HCT116 (cell line): ENCODE results near the gene PML. TPM values are rescaled to one million over a fixed set of nuclear protein-coding genes. Genes with fewer than 3 reads are reported as not detected.

Experiments
- ATAC-seq: fragments of 200-7000 bp; cut with Tn5 transposase; 2 replicates; pipeline ENCODE4 v1.9.1; 2020; ENCODE audit warnings: mild to moderate bottlenecking, moderate library complexity
- BruUV-seq: library from RNA; stranded (reverse); fragments of 400-500 nt; replicated peaks from 2 replicates; lab custom pipeline; 2021; lab: Mats Ljungman, UMichigan
- CTCF ChIA-PET: fragments of 300-600 bp; sonication (Branson Sonifier 250); formaldehyde crosslinking; loops from one replicate; lab custom pipeline; 2021; ENCODE audit warnings: antibody characterized with exemption; lab: Charles Lee
- POLR2A ChIA-PET: fragments of 300-600, 350-600 bp; sonication (Branson Sonifier 250); formaldehyde crosslinking; loops from one replicate; lab custom pipeline; 2021; ENCODE audit warnings: antibody characterized with exemption; lab: Charles Lee
- RAD21 ChIA-PET, 2 experiments: fragments of 300-600 bp; sonication (Branson Sonifier 250); formaldehyde crosslinking; loops; one replicate each; lab custom pipeline; 2023; ENCODE audit warnings: low total read pairs in 2 of 2; ENCODE audit not compliant: uncharacterized antibody in 2 of 2, unreplicated experiment in 2 of 2, low non-redundant PET in 1 of 2; lab: Charles Lee
- DNase-seq: peaks from one replicate; pipeline ENCODE4 v3.0.0-alpha.2; 2010; ENCODE audit warnings: low read depth, low spot score
- H2AFZ ChIP-seq: fragments of 200-600 bp; shearing (Covaris generic), sonication (generic); 2 replicates; pipeline ENCODE4 v1.6.1; 2017; ENCODE audit warnings: low read depth, mixed run types, mixed read lengths, antibody characterized with exemption, low read length; ENCODE audit not compliant: poor library complexity, severe bottlenecking
- H3K27ac ChIP-seq: 2 replicates; pipeline ENCODE4 v1.5.1; 2012; ENCODE audit warnings: low read depth, low read length
- H3K27me3 ChIP-seq: fragments of 200-600 bp; sonication (generic); 2 replicates; pipeline ENCODE4 v1.6.1; 2016; ENCODE audit warnings: mixed run types, low read length, mixed read lengths; ENCODE audit not compliant: insufficient read depth
- H3K36me3 ChIP-seq, 2 experiments: fragments of 200-500 bp in 1 of 2; fragments of 200-600 bp in 1 of 2; sonication (Bioruptor generic) in 1 of 2; sonication (generic) in 1 of 2; 2 replicates each; pipeline versions ENCODE4 v1.5.1 to v1.6.1; 2014 to 2016; ENCODE audit warnings: low read length in 2 of 2, inconsistent platforms in 1 of 2, mixed read lengths in 1 of 2, mixed run types in 1 of 2; ENCODE audit not compliant: insufficient read depth in 2 of 2, control insufficient read depth in 1 of 2
- H3K4me1 ChIP-seq, 2 experiments: fragments of 200-600 bp in 1 of 2; sonication (generic) in 1 of 2; 2 replicates each; pipeline versions ENCODE4 v1.5.1 to v1.6.1; 2012 to 2017; ENCODE audit warnings: low read length in 2 of 2, inconsistent platforms in 1 of 2, mild to moderate bottlenecking in 1 of 2, mixed read lengths in 1 of 2, mixed run types in 1 of 2, moderate library complexity in 1 of 2; ENCODE audit not compliant: insufficient read depth in 2 of 2, control insufficient read depth in 1 of 2
- H3K4me2 ChIP-seq: fragments of 200-600 bp; sonication (generic); 2 replicates; pipeline ENCODE4 v1.6.1; 2017; ENCODE audit warnings: mixed run types, low read length, mixed read lengths
- H3K4me3 ChIP-seq, 2 experiments: fragments of 200-600 bp in 1 of 2; sonication (generic) in 1 of 2; replicated peaks in 1 of 2; 2 replicates each; pipeline ENCODE4 v1.5.1; 2011 to 2016; ENCODE audit warnings: low read length in 2 of 2, control low read depth in 1 of 2, low read depth in 1 of 2, mild to moderate bottlenecking in 1 of 2, mixed read lengths in 1 of 2, mixed run types in 1 of 2
- H3K79me2 ChIP-seq: fragments of 200-600 bp; sonication (generic); 2 replicates; pipeline ENCODE4 v1.6.1; 2017; ENCODE audit warnings: mild to moderate bottlenecking, mixed run types, low read length, moderate library complexity, mixed read lengths; ENCODE audit not compliant: insufficient read depth
- H3K9ac ChIP-seq: fragments of 200-600 bp; sonication (generic); 2 replicates; pipeline ENCODE4 v1.6.1; 2016; ENCODE audit warnings: low read length, mixed read lengths
- H3K9me2 ChIP-seq: fragments of 200-600 bp; sonication (generic), shearing (Covaris generic); 2 replicates; pipeline ENCODE4 v1.6.1; 2017; ENCODE audit warnings: mixed run types, mild to moderate bottlenecking, moderate library complexity; ENCODE audit not compliant: insufficient read depth
- H3K9me3 ChIP-seq, 2 experiments: fragments of 200-500 bp in 1 of 2; fragments of 200-600 bp in 1 of 2; sonication (Bioruptor generic) in 1 of 2; sonication (generic) in 1 of 2; 2 replicates each; pipeline ENCODE4 v1.6.1; 2014 to 2017; ENCODE audit warnings: low read length in 2 of 2, mixed read lengths in 2 of 2, inconsistent platforms in 1 of 2, low read depth in 1 of 2, mild to moderate bottlenecking in 1 of 2, mixed run types in 1 of 2, moderate library complexity in 1 of 2; ENCODE audit not compliant: control insufficient read depth in 1 of 2, insufficient read depth in 1 of 2
- H4K20me1 ChIP-seq: fragments of 200-600 bp; sonication (generic), shearing (Covaris generic); 2 replicates; pipeline ENCODE4 v1.6.1; 2017; ENCODE audit warnings: mixed run types, mild to moderate bottlenecking, moderate library complexity; ENCODE audit not compliant: insufficient read depth
- CEBPB ChIP-seq: IDR thresholded peaks from 2 replicates; pipeline ENCODE4 v1.6.1; 2012; ENCODE audit warnings: low read depth
- EGR1 ChIP-seq: IDR thresholded peaks from 2 replicates; pipeline ENCODE4 v1.6.1; 2012; ENCODE audit warnings: low read depth
- EZH2 ChIP-seq: fragments of 200-600 bp; sonication (generic); IDR thresholded peaks from 2 replicates; pipeline ENCODE4 v1.6.1; 2017; ENCODE audit warnings: antibody characterized with exemption, mixed run types
- EZH2phosphoT487 ChIP-seq: fragments of 200-600 bp; IDR thresholded peaks from 2 replicates; pipeline ENCODE4 v1.6.1; 2018; ENCODE audit warnings: antibody characterized with exemption, borderline replicate concordance
- JUND ChIP-seq: IDR thresholded peaks from 2 replicates; pipeline ENCODE4 v1.6.1; 2012
- POLR2A ChIP-seq: IDR thresholded peaks from 2 replicates; pipeline ENCODE4 v1.7.0; 2011; ENCODE audit warnings: borderline replicate concordance; ENCODE audit not compliant: insufficient read depth, insufficient read length; ENCODE audit errors: extremely low read depth
- SIN3A ChIP-seq: IDR thresholded peaks from 2 replicates; pipeline ENCODE4 v1.6.1; 2012; ENCODE audit warnings: low read depth
- TCF7L2 ChIP-seq: IDR thresholded peaks from 2 replicates; pipeline ENCODE4 v1.7.0; 2011; ENCODE audit warnings: borderline replicate concordance, inconsistent platforms; ENCODE audit not compliant: insufficient read depth, insufficient read length; ENCODE audit errors: extremely low read depth
- YY1 ChIP-seq: IDR thresholded peaks from 2 replicates; pipeline ENCODE4 v1.6.1; 2011; ENCODE audit warnings: low read length, low read depth, moderate library complexity, mild to moderate bottlenecking; ENCODE audit not compliant: insufficient replicate concordance; ENCODE audit errors: extremely low read depth
- intact Hi-C: fragments of 100-400 bp; cut with micrococcal nuclease; formaldehyde crosslinking; loops from 2 replicates; pipeline ENCODE4 v1.10.0; 2022
- total RNA-seq: library from RNA; stranded (reverse); gene quantifications from one replicate; pipeline ENCODE4 v1.2.1, GENCODE V29; 2021; ENCODE audit not compliant: unreplicated experiment

The PML gene
- total RNA-seq, 1 experiment from 2014 or later, result 28.1 TPM

DNA sequence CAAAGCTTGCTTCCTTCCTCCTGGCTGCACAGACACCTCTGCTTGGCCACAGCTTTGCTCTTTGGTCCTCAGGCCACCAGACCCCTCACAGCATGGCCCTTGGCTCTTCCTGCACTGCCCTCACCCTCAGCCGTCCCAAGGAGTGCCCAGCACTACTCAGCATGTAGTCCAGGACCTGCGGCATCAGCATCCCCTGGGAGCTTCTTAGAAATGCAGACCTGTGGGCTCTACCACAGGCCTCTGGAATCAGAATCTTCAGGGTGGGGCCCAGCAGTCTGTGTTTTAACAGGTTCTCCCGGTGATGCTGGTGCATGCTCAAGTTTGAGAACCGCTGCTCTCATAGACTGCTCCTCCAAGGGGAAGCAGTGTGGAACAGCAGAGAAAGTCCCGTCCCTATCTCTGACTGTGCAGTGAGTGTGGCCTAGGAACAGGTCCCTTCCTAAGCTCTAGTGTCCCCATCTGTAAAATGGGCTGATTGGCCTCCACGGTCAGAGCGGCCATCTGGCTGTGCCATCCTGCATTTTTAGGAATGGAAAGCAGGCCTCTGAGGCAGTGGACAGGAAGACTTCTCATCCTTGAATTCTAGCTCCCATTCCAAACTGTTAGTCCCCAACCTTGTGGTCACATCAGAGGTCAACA is 51.2 kb downstream of the PML start:
- TF ChIP-seq POLR2A (no peak), EZH2 (no peak), SIN3A (no peak), JUND (no peak), EZH2phosphoT487 (no peak), CEBPB (no peak), YY1 (no peak)
- no peak overlapping the region for H3K4me3 ChIP-seq
- no peaks in the 10 kb centered on the region for H4K20me1 ChIP-seq
- POLR2A ChIA-PET, result no interaction called here
- no peaks in the 10 kb centered on the region for H3K9me3 ChIP-seq
- CTCF ChIA-PET, result interaction anchor here (1.2 to 1.6 kb wide), 2 partner anchors 9 to 276 kb away, joined by 4 to 6 read pairs; no protein-coding TSS in a partner anchor
- H2AFZ ChIP-seq, result no peak overlapping the region
- H3K9me2 ChIP-seq, result no peaks in the 10 kb centered on the region
- no TSS peak for BruUV-seq
- no peaks in the 10 kb centered on the region for H3K79me2 ChIP-seq
- no peak for ATAC-seq
- H3K27me3 ChIP-seq, result no peaks in the 10 kb centered on the region
- RAD21 ChIA-PET, result no interaction called here
- no peak overlapping the region for H3K9ac ChIP-seq
- no peak overlapping the region for H3K4me2 ChIP-seq
- H3K36me3 ChIP-seq, result no peaks in the 10 kb centered on the region
- H3K4me1 ChIP-seq, result peaks cover 7 to 12% of the 10 kb centered on the region in 2 experiments
- intact Hi-C loops, result no loop called here
- no peak for DNase-seq
- H3K27ac ChIP-seq, result no peak overlapping the region

DNA sequence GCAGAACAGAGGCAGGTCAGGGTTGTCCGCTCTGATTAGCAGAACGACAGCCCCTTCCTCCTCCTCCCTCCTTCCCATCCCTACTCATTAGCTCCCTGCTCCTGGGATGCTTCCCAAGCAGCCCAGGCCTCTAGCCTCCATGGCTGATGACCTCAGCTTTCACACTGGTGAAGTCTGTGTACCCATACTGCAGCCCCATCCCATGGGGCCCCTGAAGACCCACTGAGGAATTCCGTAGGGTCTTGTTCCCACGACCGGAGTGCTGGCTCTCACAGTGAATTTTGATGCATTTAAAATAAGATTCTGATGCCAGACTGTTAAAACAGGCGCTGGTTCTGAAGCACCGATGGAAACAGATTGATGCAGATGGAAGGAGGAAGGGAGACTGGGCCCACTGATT is 51.8 kb downstream of the PML start:
- no TSS peak for BruUV-seq
- no peaks in the 10 kb centered on the region for H3K9me3 ChIP-seq
- H3K27me3 ChIP-seq, result no peaks in the 10 kb centered on the region
- ChIA-PET POLR2A (no interaction called here), RAD21 (no interaction called here), CTCF (no interaction called here)
- ATAC-seq, result no peak
- H3K9me2 ChIP-seq, result no peaks in the 10 kb centered on the region
- intact Hi-C loops, result no loop called here
- H3K4me1 ChIP-seq, result peaks cover 7 to 10% of the 10 kb centered on the region in 2 experiments
- H3K36me3 ChIP-seq, result no peaks in the 10 kb centered on the region
- no peak overlapping the region for H2AFZ ChIP-seq
- H3K4me2 ChIP-seq, result no peak overlapping the region
- no peaks in the 10 kb centered on the region for H3K79me2 ChIP-seq
- H3K4me3 ChIP-seq, result no peak overlapping the region
- DNase-seq, result no peak
- TF ChIP-seq TCF7L2 (no peak), POLR2A (no peak), EGR1 (no peak)
- no peak overlapping the region for H3K27ac ChIP-seq
- no peak overlapping the region for H3K9ac ChIP-seq
- no peaks in the 10 kb centered on the region for H4K20me1 ChIP-seq
